Activated CD8-positive, alpha-beta memory T cell treated with anti-CD3 and anti-CD28 coated beads, Interleukin-2, amount 50 U/mL, for 24 hours (primary cell): Measurements from ENCODE around the gene B3GALT4.

ENCODE experiments used
- DNase-seq: peaks from one replicate; pipeline ENCODE4 v3.0.0-alpha.2; 2020; ENCODE audit errors: extremely low read depth

B3GALT4 gene

DNA sequence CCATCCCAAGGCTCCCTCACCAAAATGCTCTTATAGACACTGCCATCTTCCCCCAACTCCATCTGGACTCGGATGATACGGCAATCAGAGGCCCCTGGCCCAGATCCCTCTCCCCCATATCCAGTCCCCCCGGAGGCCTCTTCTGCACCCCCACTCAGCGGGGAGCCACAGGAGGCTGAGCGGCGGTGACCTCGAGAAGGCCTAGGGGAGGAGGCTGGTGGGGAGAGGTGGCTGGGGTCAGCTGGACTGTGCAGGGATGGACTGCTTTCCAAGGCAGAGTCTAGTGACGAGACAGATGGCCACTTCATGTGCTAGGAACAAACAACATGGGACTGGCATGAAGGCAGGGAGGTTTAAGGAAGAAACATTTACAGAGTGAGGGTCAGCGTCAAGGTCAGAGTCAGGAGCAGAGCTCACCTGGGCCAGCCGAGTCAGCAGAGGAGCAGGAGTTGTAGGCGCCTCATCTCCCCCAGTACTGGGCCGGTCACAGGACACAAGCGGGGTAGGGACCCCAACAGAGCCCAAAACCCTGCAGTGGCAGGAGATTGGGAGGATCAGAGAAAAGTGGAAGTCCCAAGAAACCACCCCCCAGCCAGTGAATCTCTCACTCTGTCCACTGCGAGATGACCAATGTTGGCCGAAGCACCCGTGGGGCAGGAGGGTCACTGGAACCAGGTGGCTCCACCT, 16.2 kb downstream of the B3GALT4 start:
- DNase-seq, result no peak

DNA sequence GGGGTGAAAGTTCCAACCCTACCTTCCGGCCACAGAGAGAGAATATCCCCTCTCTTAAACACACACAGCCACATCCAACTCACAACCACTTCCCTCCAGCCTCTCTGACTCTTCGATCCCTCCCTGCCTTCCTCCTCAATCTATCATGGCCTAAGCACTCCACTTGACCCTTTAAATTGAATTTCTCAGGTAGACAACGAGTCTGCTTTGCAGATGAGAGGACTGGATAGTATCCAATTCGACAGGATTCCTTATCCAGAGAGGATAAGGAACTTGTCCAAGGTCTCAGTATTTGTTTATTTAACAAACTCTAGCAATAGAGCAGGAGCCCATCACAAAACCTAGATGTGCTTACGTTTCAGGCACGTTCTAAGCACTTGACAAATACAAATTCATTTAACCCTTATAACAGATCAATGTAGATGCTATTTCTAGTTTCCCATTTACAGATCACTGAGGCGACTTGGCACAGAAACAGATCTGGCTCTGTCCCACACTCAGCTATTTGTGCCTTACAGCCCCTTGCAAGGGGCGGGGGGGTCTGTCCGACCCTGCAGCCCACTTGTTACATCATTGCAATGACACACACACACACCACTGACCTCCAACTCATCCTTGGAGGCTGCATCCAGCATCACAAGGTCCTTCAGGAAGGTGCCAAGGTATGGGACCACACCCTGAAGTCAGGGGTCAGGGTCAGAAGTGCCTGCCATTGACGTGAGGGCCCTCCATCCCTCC, 17.3 kb downstream of the B3GALT4 start:
- no peak for DNase-seq

DNA sequence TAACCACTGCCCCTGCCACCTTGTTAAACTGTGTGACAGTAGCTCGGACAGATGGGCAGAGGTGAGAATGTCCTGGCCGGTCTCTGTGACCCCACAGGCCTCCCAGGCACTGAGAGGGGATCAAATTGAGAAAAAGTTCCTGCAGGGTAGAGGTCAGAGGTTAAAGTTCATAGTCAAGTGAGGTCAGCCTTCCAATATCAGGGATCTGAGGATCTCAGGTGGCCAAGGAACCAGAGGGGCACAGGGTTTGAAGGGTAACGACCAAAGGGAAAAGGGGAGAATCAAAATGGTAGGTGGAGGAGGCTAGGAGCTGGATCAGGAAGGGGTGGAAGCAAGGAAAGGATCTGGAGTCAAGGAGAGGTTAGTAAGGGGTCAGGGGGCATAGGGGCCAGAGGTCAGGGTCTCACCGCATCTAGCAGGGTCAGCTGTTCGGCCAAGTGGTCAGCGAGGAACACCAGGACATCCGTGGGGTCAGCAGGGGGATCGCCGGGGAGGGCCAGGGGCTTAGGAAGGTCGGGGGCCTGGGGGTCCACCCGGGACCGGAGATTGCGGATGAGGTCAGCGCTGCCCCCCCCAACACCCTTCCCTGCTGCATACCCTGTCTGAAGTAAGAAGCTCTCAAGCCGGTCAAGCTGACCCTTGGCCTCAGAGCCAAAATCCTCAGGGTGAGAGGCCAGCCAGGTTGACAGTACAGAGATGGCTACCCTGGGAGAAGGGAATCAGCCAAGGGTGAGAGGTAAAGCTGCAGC, 18.9 kb downstream of the B3GALT4 start:
- no peak for DNase-seq

DNA sequence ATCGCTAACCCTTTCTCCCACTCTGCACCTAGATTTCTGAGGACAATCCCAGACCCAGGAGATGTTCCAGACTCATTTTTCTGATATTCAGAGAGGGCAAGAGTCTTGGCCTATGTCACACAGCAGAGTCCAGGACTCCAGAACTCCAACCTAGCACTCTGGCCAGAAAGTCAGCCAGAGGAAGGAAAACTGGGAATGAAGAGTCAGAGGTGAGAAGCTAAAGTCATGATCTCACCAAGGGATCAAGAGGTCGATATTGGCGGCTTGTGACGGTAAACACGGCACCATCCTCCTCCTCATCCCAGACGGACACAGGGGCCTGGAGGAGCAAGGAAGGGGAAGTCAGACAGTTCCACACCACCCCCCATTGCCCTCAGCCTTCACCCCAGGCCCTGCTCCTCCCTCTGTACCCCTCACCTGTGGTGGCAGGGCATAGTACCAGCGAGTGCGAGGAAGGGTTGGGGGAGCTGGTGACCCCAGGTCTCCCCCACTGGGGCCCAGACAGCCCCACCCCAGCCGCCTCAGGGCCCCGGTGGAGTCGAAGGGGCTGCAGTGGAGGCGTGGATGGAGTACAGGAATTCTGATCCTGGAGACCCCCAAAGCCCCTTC, 20.0 kb downstream of the B3GALT4 start:
- DNase-seq, result no peak

DNA sequence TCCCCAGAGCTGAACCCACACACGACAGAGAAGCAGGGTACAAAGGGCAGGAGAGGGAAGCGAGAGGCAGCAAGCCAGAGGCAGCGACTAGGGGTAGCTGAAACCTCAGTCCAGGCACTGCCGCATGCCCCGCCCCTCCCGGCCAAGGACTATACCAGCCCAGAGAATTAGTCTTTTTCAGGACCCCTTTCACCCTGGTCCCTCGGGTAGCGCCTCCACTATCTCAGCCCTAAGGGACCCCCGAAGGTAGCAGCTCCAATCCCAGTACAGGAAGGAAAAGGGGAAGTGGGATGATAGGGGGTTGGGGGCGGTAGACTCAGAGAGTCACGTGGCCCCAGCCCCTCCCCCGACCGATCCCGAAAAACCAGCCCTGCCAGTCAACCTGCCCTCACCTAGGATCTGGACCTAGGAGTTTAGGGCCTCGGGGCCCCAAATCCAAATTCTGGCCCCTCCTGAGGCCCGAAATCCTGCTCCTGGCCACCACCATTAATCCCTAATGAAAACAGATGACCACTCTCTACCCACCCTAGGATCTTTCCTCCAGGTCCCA, 20.6 kb downstream of the B3GALT4 start:
- DNase-seq, result no peak

DNA sequence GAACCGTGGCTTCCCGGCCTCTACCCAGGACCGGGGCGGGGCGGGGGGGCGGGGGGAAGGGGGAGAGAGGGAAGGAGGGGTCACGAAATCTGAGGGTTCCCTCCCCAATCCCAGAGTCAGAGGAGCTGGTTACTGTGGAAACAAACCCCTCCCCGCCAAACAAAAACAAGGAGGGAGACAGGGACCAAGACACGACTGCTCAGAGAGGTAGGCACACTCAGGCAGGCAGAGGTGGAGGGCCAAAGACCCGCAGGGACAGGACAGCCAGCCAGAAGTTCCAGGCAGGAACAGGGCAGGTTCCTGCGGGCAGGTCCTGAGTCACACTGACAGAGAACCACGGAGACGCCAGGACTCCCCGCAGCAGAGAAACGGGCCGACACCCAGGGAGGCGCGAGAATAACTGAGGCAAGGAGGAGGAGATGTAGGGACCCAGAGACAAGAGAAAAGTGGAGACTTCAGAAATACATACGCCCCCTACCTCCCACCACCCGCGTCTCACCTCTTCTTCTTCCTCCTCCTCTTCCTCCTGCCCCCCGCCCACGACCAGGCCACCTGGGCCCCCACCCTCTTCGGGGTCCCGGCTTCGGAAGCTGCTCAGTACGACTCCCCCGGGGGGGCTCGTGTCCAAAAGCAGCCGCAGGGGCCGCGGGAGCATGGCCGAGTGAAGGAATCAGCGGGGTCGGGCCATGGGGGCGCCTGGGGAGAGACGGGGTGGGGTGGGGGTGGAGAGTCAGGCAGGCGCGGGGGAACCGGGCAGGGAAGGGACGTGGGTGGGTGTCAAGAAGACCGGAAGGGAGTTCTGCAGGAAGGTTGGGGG, 21.2 kb downstream of the B3GALT4 start:
- DNase-seq, result no peak

DNA sequence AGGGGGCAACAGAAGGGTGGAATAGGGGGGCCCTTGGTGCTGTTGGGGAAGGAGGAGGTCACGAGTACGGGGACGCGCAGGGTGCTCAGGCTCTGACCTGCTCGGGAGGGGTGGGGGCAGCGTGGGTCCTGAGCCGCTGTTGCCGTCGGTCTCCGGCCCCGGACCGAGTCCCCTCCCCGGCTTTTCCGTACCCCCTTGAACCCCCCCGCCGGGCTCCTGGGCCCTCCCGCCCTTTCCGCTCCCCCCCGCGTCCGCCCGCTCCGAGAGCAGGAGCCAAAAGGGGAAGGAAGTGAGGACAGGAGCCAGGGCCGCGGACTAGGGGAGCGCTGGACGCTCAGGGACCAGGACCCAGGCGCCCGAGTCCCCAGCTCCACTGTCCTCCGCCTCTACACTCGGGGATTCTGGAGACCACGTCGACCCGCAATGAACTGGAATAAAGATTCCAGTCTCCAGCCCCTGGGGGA, 21.9 kb downstream of the B3GALT4 start, which contains the start of gene RGL2:
TSS of gene RGL2 (minus strand) at position 170 of the 464 bp plus-strand sequence. CDS start 332 bp downstream, outside the sequence.
- DNase-seq, result no peak

DNA sequence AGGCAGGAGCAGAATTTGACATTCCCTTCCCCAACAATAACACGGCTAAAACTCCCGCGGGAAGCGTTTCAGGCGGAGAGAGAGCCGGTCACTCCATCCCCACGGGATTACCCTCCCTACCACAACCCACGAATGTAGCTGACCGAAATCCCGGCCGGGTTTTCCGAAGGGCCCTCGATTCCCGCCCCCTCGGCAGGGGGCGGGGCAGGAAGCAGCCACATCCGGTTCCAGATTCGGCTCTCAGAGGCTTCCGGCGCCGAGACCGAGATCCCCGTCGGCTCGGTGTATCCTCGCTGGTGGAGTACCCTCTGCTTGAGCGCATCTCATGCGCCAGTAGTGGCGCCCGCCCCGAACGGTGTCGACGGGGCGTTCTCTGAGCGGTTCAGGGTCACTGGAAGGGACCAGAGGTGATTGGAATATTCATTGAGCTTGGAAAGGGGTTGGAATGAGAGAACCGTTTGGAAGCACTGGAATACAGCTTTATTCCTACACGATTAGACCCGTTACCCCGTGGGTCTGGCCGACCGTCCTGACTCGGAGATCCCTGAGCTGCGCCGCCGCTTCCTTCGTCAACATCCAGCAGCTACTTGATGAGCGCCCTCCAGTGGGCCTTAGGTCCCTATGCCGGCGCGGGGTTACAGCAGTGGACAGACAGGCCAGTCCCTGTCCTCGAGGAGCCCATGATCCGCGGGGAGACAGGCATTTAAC, 22.5 kb downstream of the B3GALT4 start:
- DNase-seq, result peak; percentile 84

DNA sequence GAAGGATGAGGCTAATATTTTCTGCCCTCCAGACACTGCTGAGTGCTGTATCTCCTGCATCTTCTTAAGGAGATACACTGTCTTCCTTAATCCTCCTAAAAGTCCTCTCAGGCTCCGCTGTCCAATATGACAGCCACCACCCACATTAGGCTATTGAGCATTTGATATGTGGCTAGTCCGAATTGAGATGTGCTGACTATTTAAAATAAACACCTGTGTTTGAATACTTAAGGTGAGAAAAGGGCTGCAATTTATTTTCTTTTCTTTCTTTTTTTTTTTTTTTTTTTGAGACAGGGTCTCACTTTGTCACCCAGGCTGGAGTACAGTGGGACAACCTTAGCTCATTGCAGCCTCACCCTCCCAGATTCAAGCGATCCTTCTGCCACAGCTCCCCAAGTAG, 25.0 kb downstream of the B3GALT4 start:
- no peak for DNase-seq

DNA sequence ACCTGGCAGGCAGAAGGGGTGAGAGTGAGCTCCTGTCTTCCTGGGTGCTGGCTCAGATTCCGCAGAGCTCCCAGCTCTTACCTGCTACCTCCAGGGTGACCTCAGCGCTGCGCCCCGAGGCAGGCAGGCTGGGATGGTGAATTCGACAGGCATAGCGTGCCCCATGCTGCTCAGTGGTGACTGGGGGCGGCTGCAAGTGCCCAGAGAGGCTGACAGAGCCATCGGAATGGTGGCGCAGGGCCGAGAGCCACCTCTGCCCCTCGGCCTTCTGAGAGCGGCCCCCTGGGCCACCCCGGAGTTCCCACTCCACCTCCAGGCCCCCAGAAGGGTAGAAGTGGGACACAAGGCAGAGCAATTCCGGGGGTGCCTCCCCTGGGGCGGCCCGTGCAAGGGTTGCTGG, 27.3 kb downstream of the B3GALT4 start:
- no peak for DNase-seq

DNA sequence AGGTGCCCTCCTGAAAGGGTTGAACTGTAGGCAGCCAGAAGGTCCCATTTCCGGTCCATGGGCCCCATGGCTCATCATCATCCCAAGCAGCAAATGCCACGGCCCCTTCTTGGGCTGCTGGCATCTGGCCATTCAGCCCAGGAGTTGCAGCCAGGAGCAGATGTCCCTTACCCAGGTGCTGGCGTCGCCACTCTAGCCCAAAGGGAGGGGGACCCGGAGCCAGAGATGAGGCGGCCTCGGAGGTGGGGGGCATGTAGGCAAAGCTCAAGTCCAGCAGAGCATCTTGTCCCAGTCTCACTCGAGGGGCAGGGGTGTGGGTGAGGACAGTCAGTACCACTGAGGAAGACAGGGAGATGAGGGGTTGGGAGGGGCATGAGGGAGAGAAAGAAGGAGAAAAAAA, 28.1 kb downstream of the B3GALT4 start:
- DNase-seq, result no peak

DNA sequence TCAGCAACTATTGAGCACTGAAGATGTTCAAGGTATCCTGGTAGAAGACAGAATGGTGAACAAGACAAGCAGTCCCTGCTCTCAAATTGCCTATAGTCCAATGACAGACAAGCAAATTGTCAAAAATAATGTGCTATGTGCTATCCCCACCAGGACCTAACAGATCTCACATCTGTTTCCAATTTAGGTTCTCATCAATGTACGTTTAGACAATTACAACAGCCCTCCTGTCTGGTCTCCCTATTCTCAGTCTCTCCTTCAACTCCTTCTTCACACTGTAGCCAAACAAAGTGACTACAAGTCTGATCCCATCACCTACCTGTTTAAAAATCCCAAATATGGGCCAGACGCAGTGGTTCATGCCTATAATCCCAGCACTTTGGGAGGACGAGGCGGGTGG, 29.4 kb downstream of the B3GALT4 start:
- DNase-seq, result no peak

DNA sequence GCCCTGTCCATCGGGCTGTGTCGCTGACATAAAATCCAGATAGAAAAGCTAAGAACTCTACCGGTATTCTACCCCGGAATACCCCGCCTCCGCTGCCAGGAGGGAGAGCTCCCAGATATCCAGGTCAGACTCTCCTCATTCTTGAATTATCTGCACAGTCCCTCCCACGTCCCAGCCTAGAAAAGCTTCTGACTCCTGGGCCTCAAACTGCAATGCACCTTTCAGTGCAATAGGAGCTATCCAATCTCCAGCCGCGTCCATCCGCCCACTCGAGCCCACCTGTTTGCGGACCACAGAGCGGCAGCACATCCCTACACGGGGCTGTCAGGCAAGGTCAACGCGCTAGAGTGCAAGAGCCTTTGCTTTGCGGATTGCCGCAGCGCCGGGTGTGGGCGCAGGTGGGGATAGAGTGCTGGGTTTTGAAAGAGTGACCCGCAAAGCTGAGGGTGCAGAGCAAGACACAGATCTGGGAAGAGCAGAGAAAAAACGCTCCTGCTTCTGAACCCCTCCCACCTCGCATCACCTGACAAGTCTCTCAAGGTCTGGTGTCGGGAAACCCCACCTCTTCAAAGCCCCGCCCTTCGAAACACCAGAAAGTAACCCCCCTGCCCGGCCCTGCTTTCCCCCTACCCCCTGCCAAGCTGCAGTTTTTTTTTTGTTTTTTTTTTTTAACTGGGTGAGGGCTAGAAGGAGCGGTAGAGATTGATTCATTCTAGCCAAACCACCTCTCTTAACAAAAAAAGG, 35.6 kb downstream of the B3GALT4 start:
- no peak for DNase-seq

DNA sequence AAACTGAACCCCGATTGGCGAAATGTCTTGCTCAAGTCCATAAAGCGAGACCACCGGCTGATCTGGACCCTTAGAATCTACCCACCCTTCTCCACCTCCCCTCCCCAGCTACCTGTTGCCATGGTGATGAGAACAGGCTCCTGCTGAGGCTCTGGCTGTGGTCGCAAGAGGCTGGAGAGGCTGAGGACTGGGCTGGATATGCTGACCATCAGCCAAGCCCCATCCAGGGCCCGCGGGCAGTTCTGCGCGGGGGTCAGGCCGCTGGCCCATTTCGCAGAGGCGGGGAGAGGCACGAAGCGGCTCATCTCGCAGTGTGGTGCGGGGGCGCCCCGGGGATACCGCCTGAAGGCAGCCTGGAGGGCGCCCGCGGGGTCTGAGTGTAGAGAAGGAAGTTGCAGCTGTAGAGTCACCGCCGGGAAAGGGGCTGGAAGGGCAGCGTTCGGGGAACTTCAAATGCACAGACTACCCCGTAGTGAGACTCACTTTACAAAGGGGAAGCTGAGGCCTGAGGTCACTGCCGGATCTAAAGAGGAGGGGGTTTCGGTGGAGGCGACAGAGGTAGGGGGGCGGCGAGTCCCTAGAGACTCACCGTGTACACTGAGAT, 36.3 kb downstream of the B3GALT4 start:
- no peak for DNase-seq

DNA sequence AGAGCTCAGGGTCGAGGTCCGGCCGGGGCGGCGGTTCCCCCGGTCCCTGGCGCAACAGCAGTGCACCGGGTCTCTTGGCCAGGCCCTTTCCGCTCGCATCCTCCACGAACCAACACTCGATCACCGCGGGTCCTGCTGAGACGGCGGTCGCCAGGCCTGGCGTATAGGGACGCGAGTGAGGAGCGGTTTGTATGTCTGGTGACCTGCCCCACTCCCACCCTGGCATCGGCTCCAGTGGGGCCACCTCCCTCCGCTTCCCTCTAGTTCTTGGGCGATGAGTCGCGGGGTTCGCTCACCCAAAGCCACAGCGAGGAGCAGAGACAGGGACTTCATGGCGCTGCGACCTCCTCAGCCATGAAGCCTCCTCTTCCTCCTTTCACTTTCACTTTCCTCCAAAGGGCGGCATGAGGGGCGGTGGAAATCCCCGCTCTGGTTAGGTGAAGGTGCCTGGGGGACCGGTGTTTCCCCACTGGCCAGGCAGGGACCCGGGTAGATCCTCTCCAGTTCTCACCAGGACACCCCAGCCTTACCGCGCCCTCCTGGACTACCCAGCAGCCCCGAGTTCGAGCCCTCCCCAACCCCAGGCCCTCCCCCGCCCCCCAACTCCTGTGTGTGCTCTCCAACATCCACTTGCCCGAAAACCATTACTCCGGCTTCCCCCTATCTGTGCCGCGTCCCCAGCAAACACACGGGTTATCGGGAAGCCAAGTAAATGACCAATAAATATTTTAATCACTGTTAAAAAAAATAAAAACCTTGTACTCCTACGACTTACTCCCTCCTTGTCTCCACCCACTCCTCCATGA, 37.0 kb downstream of the B3GALT4 start, which contains the start of gene TAPBP:
TSS of gene TAPBP (minus strand) at position 370 of the 806 bp plus-strand sequence. CDS start at position 333, 37 bp downstream.
- DNase-seq, result peak; percentile 72

DNA sequence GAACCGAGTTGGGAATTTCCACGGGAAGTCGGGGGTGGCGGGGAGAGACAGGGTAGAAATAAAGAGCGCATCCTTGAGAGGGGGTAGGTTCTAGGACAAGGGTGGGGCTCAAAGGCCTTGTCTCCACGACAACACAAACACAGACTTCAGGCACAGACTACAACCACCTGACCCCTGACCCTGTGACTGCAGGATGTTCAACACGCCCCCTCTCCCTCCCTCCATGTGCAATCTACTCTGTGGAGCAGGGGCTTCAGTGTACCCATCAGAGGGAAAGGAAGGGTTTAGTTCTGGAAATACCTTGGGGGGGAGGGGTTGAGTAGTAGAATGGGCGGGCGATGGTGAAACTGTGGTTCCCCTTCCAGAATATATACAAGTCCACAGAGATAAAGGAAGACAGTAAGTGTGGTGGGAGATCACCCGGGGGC, 37.6 kb downstream of the B3GALT4 start:
- no peak for DNase-seq

DNA sequence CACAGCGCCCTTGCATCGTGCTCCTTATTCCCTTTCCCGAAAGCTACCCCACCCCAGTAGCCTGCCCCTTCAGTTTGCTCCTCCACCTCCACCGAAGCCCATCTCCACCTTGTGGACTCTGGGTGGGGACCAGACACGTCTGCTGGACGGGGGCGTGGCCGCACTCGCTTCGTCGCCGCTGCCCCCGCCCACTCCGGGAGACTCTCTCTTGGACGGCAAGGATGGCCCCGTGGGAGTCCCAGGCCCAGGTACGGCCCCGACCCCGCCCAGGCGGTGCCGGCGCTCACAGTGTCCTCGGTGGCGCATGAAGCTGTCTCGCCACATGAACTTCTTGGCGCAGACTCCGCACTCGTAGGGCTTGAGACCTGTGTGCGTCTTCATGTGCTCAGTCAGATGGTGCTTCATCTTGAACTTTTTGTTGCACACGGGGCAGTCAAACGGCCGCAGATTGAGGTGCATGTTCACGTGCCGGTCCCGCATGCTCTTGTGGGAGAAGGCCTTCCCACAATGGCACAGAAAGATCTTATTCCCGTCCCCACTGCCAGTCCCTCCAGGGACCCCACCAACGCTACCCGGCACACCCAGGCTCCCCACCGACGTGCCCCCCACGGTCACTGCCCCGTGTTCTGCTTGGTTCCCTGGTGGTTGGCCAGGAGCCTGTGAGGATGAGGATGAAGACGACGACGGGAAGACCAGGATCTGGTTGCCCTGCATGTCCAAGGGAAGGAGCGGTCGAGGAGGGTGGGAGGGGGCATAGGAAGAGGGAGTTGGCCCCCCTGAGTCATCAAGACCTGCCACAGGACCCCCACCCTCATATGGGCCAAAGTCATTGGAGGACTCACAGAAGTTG, 38.2 kb downstream of the B3GALT4 start:
- DNase-seq, result no peak
